RWPE1 (cell line): ENCODE data around the gene ROR2.

Experiments used
- CTCF ChIA-PET: fragments of 350-600 bp; sonication (Branson Sonifier 250); formaldehyde crosslinking; extraction: SDS; loops from one replicate; lab custom pipeline; 2021; lab: Yijun Ruan, JAX
- POLR2A ChIA-PET: fragments of 400-600 bp; formaldehyde crosslinking; extraction: SDS; loops from one replicate; lab custom pipeline; 2020; ENCODE audit warnings: antibody characterized with exemption; ENCODE audit not compliant: low non-redundant PET; lab: Yijun Ruan, JAX
- DNase-seq: peaks from one replicate; pipeline ENCODE4 v3.0.0; 2012; ENCODE audit warnings: low spot score
- H3K27ac ChIP-seq: fragments of 450-650 bp; 2 replicates; pipeline ENCODE4 v1.5.1; 2017
- TF ChIP-seq, protein P1 (sequence below): fragments of 450-650 bp; conservative IDR thresholded peaks from 2 replicates; pipeline ENCODE4 v1.5.1; 2017; ENCODE audit warnings: low read depth, mild to moderate bottlenecking

The ROR2 gene

GRCh38 chr9:91655658-91656057, 294.4 kb downstream of the ROR2 start:
- TF ChIP-seq, protein P1, sequence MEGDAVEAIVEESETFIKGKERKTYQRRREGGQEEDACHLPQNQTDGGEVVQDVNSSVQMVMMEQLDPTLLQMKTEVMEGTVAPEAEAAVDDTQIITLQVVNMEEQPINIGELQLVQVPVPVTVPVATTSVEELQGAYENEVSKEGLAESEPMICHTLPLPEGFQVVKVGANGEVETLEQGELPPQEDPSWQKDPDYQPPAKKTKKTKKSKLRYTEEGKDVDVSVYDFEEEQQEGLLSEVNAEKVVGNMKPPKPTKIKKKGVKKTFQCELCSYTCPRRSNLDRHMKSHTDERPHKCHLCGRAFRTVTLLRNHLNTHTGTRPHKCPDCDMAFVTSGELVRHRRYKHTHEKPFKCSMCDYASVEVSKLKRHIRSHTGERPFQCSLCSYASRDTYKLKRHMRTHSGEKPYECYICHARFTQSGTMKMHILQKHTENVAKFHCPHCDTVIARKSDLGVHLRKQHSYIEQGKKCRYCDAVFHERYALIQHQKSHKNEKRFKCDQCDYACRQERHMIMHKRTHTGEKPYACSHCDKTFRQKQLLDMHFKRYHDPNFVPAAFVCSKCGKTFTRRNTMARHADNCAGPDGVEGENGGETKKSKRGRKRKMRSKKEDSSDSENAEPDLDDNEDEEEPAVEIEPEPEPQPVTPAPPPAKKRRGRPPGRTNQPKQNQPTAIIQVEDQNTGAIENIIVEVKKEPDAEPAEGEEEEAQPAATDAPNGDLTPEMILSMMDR: no peak
- no peak for DNase-seq
- H3K27ac ChIP-seq: no peak overlapping the region
- ChIA-PET CTCF (interaction anchor here (0.7 kb wide), 1 partner anchor 86 kb away, joined by 3 read pairs; no protein-coding TSS in a partner anchor), POLR2A (no interaction called here)

GRCh38 chr9:91655215-91655614, 294.8 kb downstream of the ROR2 start:
- CTCF ChIA-PET: interaction anchor here (0.7 kb wide), 1 partner anchor 86 kb away, joined by 3 read pairs; no protein-coding TSS in a partner anchor
- DNase-seq: no peak
- POLR2A ChIA-PET: no interaction called here
- TF ChIP-seq, protein P1: no peak
- no peak overlapping the region for H3K27ac ChIP-seq

GRCh38 chr9:91654527-91654926, 295.5 kb downstream of the ROR2 start:
- POLR2A ChIA-PET: no interaction called here
- no peak for DNase-seq
- CTCF ChIA-PET: interaction anchor here (1.1 kb wide), 1 partner anchor 72 kb away, joined by 3 read pairs; no protein-coding TSS in a partner anchor

GRCh38 chr9:91647371-91647770, 302.7 kb downstream of the ROR2 start:
- CTCF ChIA-PET: interaction anchor here (0.5 kb wide), 1 partner anchor 56 kb away, joined by 3 read pairs; no protein-coding TSS in a partner anchor
- no peak overlapping the region for H3K27ac ChIP-seq
- DNase-seq: no peak
- TF ChIP-seq, protein P1: no peak
- POLR2A ChIA-PET: no interaction called here

More at GRCh38 chr9:91654527-91654926, 295.5 kb downstream of the ROR2 start:
- no peak overlapping the region for H3K27ac ChIP-seq
- TF ChIP-seq, protein P1: no peak

DNA sequence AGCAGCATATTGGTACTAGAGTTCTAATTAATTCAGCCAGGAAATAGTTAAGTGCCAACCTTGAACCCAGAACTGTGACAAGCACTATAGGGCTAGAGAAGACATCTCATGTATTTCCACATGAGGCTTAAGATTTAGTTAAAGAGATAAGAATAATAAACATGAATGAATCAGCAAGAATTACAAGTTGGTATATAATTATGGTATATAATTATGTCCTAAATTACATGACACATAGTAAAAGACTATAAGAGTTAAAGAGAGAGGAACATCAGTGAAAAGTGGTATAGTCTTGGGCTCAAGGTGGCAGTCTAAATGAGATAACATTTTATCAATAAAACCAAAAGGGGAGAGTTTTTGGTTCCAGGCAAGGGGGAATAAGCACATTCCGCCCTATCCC, 303.3 kb downstream of the ROR2 start:
- POLR2A ChIA-PET: no interaction called here
- TF ChIP-seq, protein P1: no peak
- H3K27ac ChIP-seq: no peak overlapping the region
- DNase-seq: no peak
- CTCF ChIA-PET: no interaction called here

DNA sequence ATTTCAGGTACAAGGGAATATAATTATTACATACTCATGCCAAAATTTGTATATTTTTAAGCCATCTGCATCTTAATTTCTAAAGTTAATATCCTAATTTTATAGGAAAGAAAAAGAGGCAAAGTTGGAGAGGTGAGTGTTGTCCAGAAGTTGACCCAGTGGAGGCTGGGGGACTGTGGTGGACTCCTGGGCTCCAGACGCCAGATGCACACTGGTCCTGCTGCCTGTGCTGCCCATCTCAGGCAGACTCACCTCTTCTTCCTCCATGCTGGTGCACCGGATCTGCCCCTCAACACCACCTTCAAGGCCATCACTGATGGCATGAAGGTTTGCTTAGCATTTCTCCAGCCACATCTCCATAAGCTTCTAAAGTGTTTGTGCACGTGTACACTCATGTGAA, 305.6 kb downstream of the ROR2 start:
- no peak overlapping the region for H3K27ac ChIP-seq
- CTCF ChIA-PET: no interaction called here
- DNase-seq: no peak
- TF ChIP-seq, protein P1: no peak
- POLR2A ChIA-PET: no interaction called here
